Fibroblast of gingiva (primary cell): ENCODE data around the gene CCNB3.

Experiments
- DNase-seq: peaks from one replicate; pipeline ENCODE4 v3.0.0-alpha.2; 2011; ENCODE audit warnings: low read depth

Gene CCNB3

DNA sequence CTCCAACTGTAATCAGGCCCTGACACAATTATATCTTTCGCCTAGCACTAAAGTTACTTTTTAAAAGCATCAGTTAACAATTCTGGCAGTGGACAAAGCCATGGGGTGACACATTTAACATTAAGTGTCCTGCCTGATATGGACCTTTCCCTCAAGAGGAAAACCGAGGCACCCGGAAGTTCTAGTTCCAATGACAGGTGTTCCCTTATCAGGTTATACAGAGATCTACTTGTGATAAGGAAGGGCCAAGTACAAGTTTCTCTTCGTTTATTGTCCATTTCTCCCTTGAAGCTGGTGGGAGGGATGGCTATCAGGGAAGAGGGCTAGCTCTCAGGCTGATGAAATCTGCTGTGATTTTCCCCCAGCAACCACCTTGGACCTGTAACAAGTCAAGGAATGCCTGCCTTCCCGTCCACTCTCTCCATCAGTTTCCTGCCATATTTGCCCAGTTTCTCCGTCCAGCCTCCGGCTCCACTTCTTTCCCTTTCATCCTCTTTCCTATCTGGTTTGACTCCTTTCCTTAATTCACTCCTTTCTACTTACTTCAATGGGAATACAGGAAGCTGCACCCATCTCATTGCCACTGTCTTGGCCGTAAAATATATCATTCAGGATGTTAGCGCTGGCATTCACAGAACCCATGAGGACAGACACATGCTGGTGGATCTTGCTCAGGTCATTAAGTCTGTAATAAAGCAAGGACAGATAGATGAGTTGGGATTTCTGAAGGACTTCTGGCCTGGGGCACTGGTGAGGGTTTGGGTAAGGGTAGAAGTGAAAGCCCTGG lies 171.1 kb downstream of the CCNB3 start:
- DNase-seq = no peak

DNA sequence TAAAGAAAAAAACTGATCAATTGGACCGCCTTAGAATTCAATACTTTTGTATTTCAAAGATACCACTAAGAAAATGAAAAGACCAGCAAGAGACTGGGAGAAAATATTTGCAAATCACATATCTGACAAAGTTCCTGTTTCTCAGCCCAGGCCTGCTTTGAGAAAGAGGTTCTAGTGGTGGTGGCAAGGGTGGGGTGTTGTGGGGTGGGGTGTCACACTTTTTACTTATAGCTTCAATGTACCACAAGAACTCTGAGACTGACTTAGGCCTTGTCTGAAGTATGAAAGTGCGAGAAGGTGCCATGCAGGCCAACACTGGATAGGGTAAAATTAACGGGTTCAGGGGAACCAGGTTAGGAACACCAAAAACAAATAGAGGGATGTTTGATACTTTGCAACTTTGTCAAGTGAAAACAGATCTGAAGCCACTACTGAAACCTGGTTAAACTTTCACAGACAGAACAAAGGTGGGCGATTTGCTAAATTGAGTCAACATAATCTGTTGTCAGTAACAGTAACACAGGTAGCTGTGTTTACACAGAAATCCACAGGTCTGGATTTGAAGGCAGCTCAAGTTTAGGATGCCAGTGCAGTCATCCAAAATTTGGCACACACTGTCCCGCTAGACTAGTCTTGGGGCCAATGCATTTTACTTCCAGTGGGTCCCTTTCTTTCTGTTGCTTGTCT lies 177.3 kb downstream of the CCNB3 start:
- DNase-seq = no peak

DNA sequence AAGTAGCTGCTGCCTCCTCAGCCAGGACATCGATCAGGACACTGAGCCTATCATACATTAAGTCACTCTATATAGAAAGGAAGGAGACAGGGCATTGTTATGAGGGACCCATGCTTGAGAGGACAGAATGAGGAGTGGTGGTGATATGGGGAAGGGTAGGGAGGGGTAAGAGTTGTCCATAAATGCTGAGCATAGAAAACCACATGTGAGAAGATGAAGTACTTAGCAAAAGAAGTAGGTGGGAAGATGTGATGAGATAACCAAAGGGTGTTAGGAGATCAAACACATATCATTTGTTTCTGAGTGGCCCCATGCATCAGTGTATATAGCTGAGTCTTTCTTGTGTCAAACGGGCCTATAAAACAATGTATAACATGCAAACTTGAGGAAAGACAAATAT lies 182.0 kb downstream of the CCNB3 start:
- no peak for DNase-seq

DNA sequence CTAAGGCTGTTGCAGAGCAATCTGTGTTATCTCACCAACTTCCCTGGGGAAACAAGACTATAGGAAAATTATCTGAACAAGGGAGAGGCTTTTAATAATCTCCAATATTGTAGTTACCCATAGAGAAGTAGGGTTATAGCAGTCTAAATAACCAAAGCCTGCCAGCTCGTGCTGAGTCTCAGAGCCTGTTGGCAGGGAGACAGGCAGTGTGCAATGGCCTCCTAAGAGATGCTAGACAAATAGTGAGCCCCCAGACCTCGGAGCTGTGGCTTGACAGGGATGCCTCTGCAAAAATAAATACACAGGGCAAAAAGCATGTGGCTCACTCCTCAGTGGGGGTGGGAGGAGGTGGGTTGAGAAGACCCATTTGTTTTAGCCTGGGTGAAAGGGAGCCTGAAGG lies 189.3 kb downstream of the CCNB3 start:
- DNase-seq = no peak
